SK-N-MC (cell line): ENCODE data around the gene DAO.

ENCODE experiments used
- EZH2 ChIP-seq: fragments of 200-600 bp; sonication (generic); IDR thresholded peaks from one replicate; pipeline ENCODE4 v1.6.1; 2017; ENCODE audit warnings: antibody characterized with exemption
- FOXP2 ChIP-seq: optimal IDR thresholded peaks from 2 replicates; pipeline ENCODE3; 2011; ENCODE audit warnings: mild to moderate bottlenecking, moderate library complexity; ENCODE audit not compliant: insufficient read depth; ENCODE audit errors: extremely low read length, control extremely low read depth
- POLR2AphosphoS5 ChIP-seq: IDR thresholded peaks from 2 replicates; pipeline ENCODE4 v1.6.1; 2012; ENCODE audit warnings: mild to moderate bottlenecking, low read depth, low read length, borderline replicate concordance

GRCh38 chr12:108857158-108857407 lies 22.8 kb upstream of the DAO start:
- TF ChIP-seq EZH2 = no peak
- no peak for TF ChIP-seq POLR2AphosphoS5
- TF ChIP-seq FOXP2 = no peak
